MM.1S (cell line): ENCODE data around the gene ADAMTSL3.

Source experiments
- DNase-seq: peaks from one replicate; pipeline ENCODE4 v3.0.0-alpha.2; 2015
- H2AFZ ChIP-seq: fragments of 300-600 bp; sonication (generic); 2 replicates; pipeline ENCODE4 v1.6.0; 2016; ENCODE audit warnings: antibody characterized with exemption, low read length
- H3F3A ChIP-seq: fragments of 300-600 bp; sonication (generic); 2 replicates; pipeline ENCODE4 v1.6.1; 2016; ENCODE audit warnings: mild to moderate bottlenecking, antibody characterized with exemption, low read length, moderate library complexity, mixed read lengths; ENCODE audit not compliant: insufficient read depth
- H3K27ac ChIP-seq: fragments of 300-600 bp; sonication (generic); 2 replicates; pipeline ENCODE4 v1.5.1; 2016; ENCODE audit warnings: mild to moderate bottlenecking, low read length
- H3K27me3 ChIP-seq: fragments of 300-600 bp; sonication (generic); replicated peaks from 2 replicates; pipeline ENCODE4 v1.6.0; 2016; ENCODE audit warnings: low read length; ENCODE audit not compliant: insufficient read depth
- H3K36me3 ChIP-seq: fragments of 300-600 bp; sonication (generic); replicated peaks from 2 replicates; pipeline ENCODE4 v1.6.1; 2016; ENCODE audit warnings: mild to moderate bottlenecking, low read length, mixed read lengths; ENCODE audit not compliant: insufficient read depth
- H3K4me1 ChIP-seq: fragments of 300-600 bp; sonication (generic); 2 replicates; pipeline ENCODE4 v1.6.1; 2016; ENCODE audit warnings: low read length, mixed read lengths
- H3K4me2 ChIP-seq: fragments of 300-600 bp; sonication (generic); 2 replicates; pipeline ENCODE4 v1.6.0; 2016; ENCODE audit warnings: low read depth, low read length
- H3K4me3 ChIP-seq: fragments of 300-600 bp; sonication (generic); 2 replicates; pipeline ENCODE4 v1.5.1; 2016; ENCODE audit warnings: low read length, mixed read lengths
- H3K79me2 ChIP-seq: fragments of 300-600 bp; sonication (generic); 2 replicates; pipeline ENCODE4 v1.6.1; 2016; ENCODE audit warnings: mixed run types, low read length, mixed read lengths
- H3K9ac ChIP-seq: fragments of 300-600 bp; sonication (generic); 2 replicates; pipeline ENCODE4 v1.6.1; 2016; ENCODE audit warnings: low read length, mixed read lengths
- H3K9me2 ChIP-seq: fragments of 300-600 bp; sonication (generic); replicated peaks from 2 replicates; pipeline ENCODE4 v1.6.1; 2016; ENCODE audit warnings: mild to moderate bottlenecking, low read length, mixed read lengths; ENCODE audit not compliant: insufficient read depth
- H3K9me3 ChIP-seq: fragments of 300-600 bp; sonication (generic); replicated peaks from 2 replicates; pipeline ENCODE4 v1.6.1; 2016; ENCODE audit warnings: mild to moderate bottlenecking, low read length, mixed read lengths; ENCODE audit not compliant: insufficient read depth
- H4K20me1 ChIP-seq: fragments of 300-600 bp; sonication (generic); 2 replicates; pipeline ENCODE4 v1.6.1; 2016; ENCODE audit warnings: mild to moderate bottlenecking, low read length, moderate library complexity, mixed read lengths; ENCODE audit not compliant: insufficient read depth
- CTCF ChIP-seq: fragments of 300-600 bp; sonication (generic); IDR thresholded peaks from 2 replicates; pipeline ENCODE4 v1.5.1; 2016; ENCODE audit warnings: antibody characterized with exemption, low read length, mixed read lengths
- EZH2 ChIP-seq: fragments of 300-600 bp; sonication (generic); optimal IDR thresholded peaks from 2 replicates; pipeline ENCODE3; 2017; ENCODE audit warnings: low read depth, mild to moderate bottlenecking, antibody characterized with exemption, low read length, mixed read lengths
- EZH2phosphoT487 ChIP-seq: fragments of 300-600 bp; sonication (generic); IDR thresholded peaks from 2 replicates; pipeline ENCODE4 v1.6.1; 2018; ENCODE audit warnings: antibody characterized with exemption, low read length

Gene ADAMTSL3

GRCh38 chr15:83775738-83776137, 121.8 kb downstream of the ADAMTSL3 start:
- no peak for TF ChIP-seq EZH2
- TF ChIP-seq EZH2phosphoT487, result no peak
- H3F3A ChIP-seq, result no peaks in the 10 kb centered on the region
- H3K9me3 ChIP-seq, result no peaks in the 10 kb centered on the region
- no peaks in the 10 kb centered on the region for H3K36me3 ChIP-seq
- no peak overlapping the region for H3K27ac ChIP-seq
- H3K4me1 ChIP-seq, result no peaks in the 10 kb centered on the region
- H3K27me3 ChIP-seq, result no peaks in the 10 kb centered on the region
- H3K79me2 ChIP-seq, result no peaks in the 10 kb centered on the region
- H3K4me3 ChIP-seq, result no peak overlapping the region
- DNase-seq, result no peak
- H2AFZ ChIP-seq, result no peak overlapping the region
- H3K4me2 ChIP-seq, result no peak overlapping the region
- no peaks in the 10 kb centered on the region for H4K20me1 ChIP-seq
- no peak overlapping the region for H3K9ac ChIP-seq
- H3K9me2 ChIP-seq, result no peaks in the 10 kb centered on the region

GRCh38 chr15:83776986-83777385, 123.1 kb downstream of the ADAMTSL3 start:
- DNase-seq, result no peak
- H3K4me2 ChIP-seq, result no peak overlapping the region
- no peaks in the 10 kb centered on the region for H3F3A ChIP-seq
- no peak overlapping the region for H2AFZ ChIP-seq
- no peak for TF ChIP-seq CTCF
- no peak for TF ChIP-seq EZH2phosphoT487
- no peak for TF ChIP-seq EZH2
- H4K20me1 ChIP-seq, result no peaks in the 10 kb centered on the region
- no peaks in the 10 kb centered on the region for H3K9me3 ChIP-seq
- no peak overlapping the region for H3K9ac ChIP-seq
- no peaks in the 10 kb centered on the region for H3K4me1 ChIP-seq
- H3K79me2 ChIP-seq, result no peaks in the 10 kb centered on the region
- no peak overlapping the region for H3K4me3 ChIP-seq
- no peak overlapping the region for H3K27ac ChIP-seq
- H3K27me3 ChIP-seq, result no peaks in the 10 kb centered on the region
- no peaks in the 10 kb centered on the region for H3K9me2 ChIP-seq
- no peaks in the 10 kb centered on the region for H3K36me3 ChIP-seq

GRCh38 chr15:83783227-83783626, 129.3 kb downstream of the ADAMTSL3 start:
- Histone ChIP-seq H3K4me2 (no peak overlapping the region), H3K36me3 (no peaks in the 10 kb centered on the region), H3K4me1 (no peaks in the 10 kb centered on the region), H3K9me2 (no peaks in the 10 kb centered on the region), H3K9me3 (no peaks in the 10 kb centered on the region), H2AFZ (no peak overlapping the region), H3F3A (no peaks in the 10 kb centered on the region), H3K9ac (no peak overlapping the region), H3K27me3 (no peaks in the 10 kb centered on the region), H4K20me1 (no peaks in the 10 kb centered on the region), H3K79me2 (no peaks in the 10 kb centered on the region), H3K27ac (no peak overlapping the region), H3K4me3 (no peak overlapping the region)
- DNase-seq, result no peak
- TF ChIP-seq CTCF, result no peak
- no peak for TF ChIP-seq EZH2
- no peak for TF ChIP-seq EZH2phosphoT487

GRCh38 chr15:83784975-83785374, 131.1 kb downstream of the ADAMTSL3 start:
- Histone ChIP-seq H3K4me1 (no peaks in the 10 kb centered on the region), H3K4me2 (no peak overlapping the region), H3K36me3 (no peaks in the 10 kb centered on the region), H4K20me1 (no peaks in the 10 kb centered on the region), H2AFZ (no peak overlapping the region), H3K9me2 (no peaks in the 10 kb centered on the region), H3K79me2 (no peaks in the 10 kb centered on the region), H3F3A (no peaks in the 10 kb centered on the region), H3K4me3 (no peak overlapping the region), H3K27me3 (no peaks in the 10 kb centered on the region), H3K9me3 (no peaks in the 10 kb centered on the region), H3K27ac (no peak overlapping the region), H3K9ac (no peak overlapping the region)
- DNase-seq, result no peak
- no peak for TF ChIP-seq EZH2
- TF ChIP-seq EZH2phosphoT487, result no peak
